Neural progenitor cell (in vitro differentiated cells): ENCODE data around the gene MYL5. TPM values are rescaled to one million over a fixed set of nuclear protein-coding genes. Genes with fewer than 3 reads are reported as not detected.

Experiments used
- DNase-seq: peaks from one replicate; pipeline ENCODE4 v3.0.0-alpha.2; 2016; ENCODE audit warnings: low spot score
- H2AFZ ChIP-seq: fragments of 200-600 bp; sonication (generic); replicated peaks from 2 replicates; pipeline ENCODE4 v1.6.1; 2016; ENCODE audit warnings: antibody characterized with exemption
- H3F3A ChIP-seq: fragments of 200-600 bp; sonication (generic); 2 replicates; pipeline ENCODE4 v1.6.1; 2016; ENCODE audit warnings: antibody characterized with exemption, low read depth
- H3K27ac ChIP-seq: fragments of 200-600 bp; sonication (generic); 2 replicates; pipeline ENCODE4 v1.5.1; 2016; ENCODE audit warnings: mild to moderate bottlenecking
- H3K27me3 ChIP-seq: fragments of 200-600 bp; sonication (generic); 2 replicates; pipeline ENCODE4 v1.6.1; 2016; ENCODE audit warnings: mild to moderate bottlenecking, moderate library complexity
- H3K36me3 ChIP-seq: fragments of 200-600 bp; sonication (generic); 2 replicates; pipeline ENCODE4 v1.5.1; 2016
- H3K4me1 ChIP-seq: fragments of 200-600 bp; sonication (generic); 2 replicates; pipeline ENCODE4 v1.6.1; 2016; ENCODE audit warnings: mixed run types
- H3K4me2 ChIP-seq: fragments of 200-600 bp; sonication (generic); 2 replicates; pipeline ENCODE4 v1.6.1; 2016
- H3K4me3 ChIP-seq: fragments of 200-600 bp; sonication (generic); 2 replicates; pipeline ENCODE4 v1.5.1; 2016
- H3K79me2 ChIP-seq: fragments of 200-600 bp; sonication (generic); 2 replicates; pipeline ENCODE4 v1.6.1; 2016; ENCODE audit warnings: low read depth
- H3K9ac ChIP-seq: fragments of 200-600 bp; sonication (generic); 2 replicates; pipeline ENCODE4 v1.6.1; 2016
- H3K9me3 ChIP-seq: fragments of 200-600 bp; sonication (generic); 2 replicates; pipeline ENCODE4 v1.5.1; 2016; ENCODE audit warnings: low read depth
- H4K20me1 ChIP-seq: fragments of 200-600 bp; sonication (generic); 2 replicates; pipeline ENCODE4 v1.6.1; 2016; ENCODE audit warnings: low read depth
- H3K27ac Mint-ChIP-seq: 3 replicates; pipeline ENCODE4 v1.8.0; 2021; ENCODE audit warnings: mixed read lengths
- H3K27me3 Mint-ChIP-seq: 2 replicates; pipeline ENCODE4 v1.8.0; 2022; ENCODE audit warnings: low read depth, mild to moderate bottlenecking, inconsistent platforms, moderate library complexity, mixed read lengths; ENCODE audit not compliant: insufficient read depth
- H3K36me3 Mint-ChIP-seq: 3 replicates; pipeline ENCODE4 v1.8.0; 2021; ENCODE audit warnings: mixed read lengths
- H3K4me1 Mint-ChIP-seq: 3 replicates; pipeline ENCODE4 v1.8.0; 2021; ENCODE audit warnings: mixed read lengths
- H3K4me3 Mint-ChIP-seq: 3 replicates; pipeline ENCODE4 v1.8.0; 2021; ENCODE audit warnings: mild to moderate bottlenecking, moderate library complexity, mixed read lengths
- H3K9me3 Mint-ChIP-seq: 3 replicates; pipeline ENCODE4 v1.8.0; 2020; ENCODE audit warnings: mixed read lengths
- CTCF ChIP-seq: fragments of 200-600 bp; sonication (generic); IDR thresholded peaks from 2 replicates; pipeline ENCODE4 v1.5.1; 2017; ENCODE audit warnings: antibody characterized with exemption, mild to moderate bottlenecking
- EZH2 ChIP-seq: fragments of 200-600 bp; sonication (generic); IDR thresholded peaks from 2 replicates; pipeline ENCODE4 v1.6.1; 2017; ENCODE audit warnings: antibody characterized with exemption, mild to moderate bottlenecking, moderate library complexity
- EZH2phosphoT487 ChIP-seq: fragments of 200-600 bp; sonication (generic); IDR thresholded peaks from 2 replicates; pipeline ENCODE4 v1.6.1; 2017; ENCODE audit warnings: antibody characterized with exemption
- total RNA-seq: library from RNA; depleted of rRNA; stranded (reverse); fragments of >200 nt; gene quantifications from 2 replicates; pipeline ENCODE4 v1.2.3, GENCODE V29; 2015; ENCODE audit warnings: low replicate concordance

The MYL5 gene
- total RNA-seq, 1 donor from 2014 or later, result 0.21 TPM

- no peaks in the 10 kb centered on the region for H3K9me3 Mint-ChIP-seq
- no peak for TF ChIP-seq EZH2phosphoT487
- TF ChIP-seq EZH2, result no peak
- TF ChIP-seq CTCF, result no peak
Observed at GRCh38 chr4:679104-679481, 4.8 kb downstream of the MYL5 start.

GRCh38 chr4:679629-680028 lies 5.3 kb downstream of the MYL5 start:
- H3K4me1 ChIP-seq, result peaks cover 8% of the 10 kb centered on the region
- no peaks in the 10 kb centered on the region for H3K79me2 ChIP-seq
- H3K27me3 Mint-ChIP-seq, result peaks cover 2% of the 10 kb centered on the region
- peaks cover 4% of the 10 kb centered on the region for H3F3A ChIP-seq
- no peaks in the 10 kb centered on the region for H3K9me3 Mint-ChIP-seq
- H3K4me1 Mint-ChIP-seq, result peaks cover 3% of the 10 kb centered on the region
- H3K4me2 ChIP-seq, result no peak overlapping the region
- H4K20me1 ChIP-seq, result no peaks in the 10 kb centered on the region
- TF ChIP-seq CTCF, result no peak
- no peak for TF ChIP-seq EZH2phosphoT487
- TF ChIP-seq EZH2, result no peak
- no peak overlapping the region for H3K9ac ChIP-seq
- H2AFZ ChIP-seq, result no peak overlapping the region
- H3K4me3 ChIP-seq, result no peak overlapping the region
- H3K4me3 Mint-ChIP-seq, result peak overlapping the region; percentile 72
- H3K9me3 ChIP-seq, result no peaks in the 10 kb centered on the region
- no peak for DNase-seq
- no peak overlapping the region for H3K27ac ChIP-seq
- no peaks in the 10 kb centered on the region for H3K36me3 Mint-ChIP-seq
- no peaks in the 10 kb centered on the region for H3K36me3 ChIP-seq
- peaks cover 10% of the 10 kb centered on the region for H3K27me3 ChIP-seq
- H3K27ac Mint-ChIP-seq, result no peak overlapping the region

More at GRCh38 chr4:679104-679481, 4.8 kb downstream of the MYL5 start:
- no peak for DNase-seq
- Mint-ChIP-seq H3K27me3 (peaks cover 2% of the 10 kb centered on the region), H3K4me1 (peaks cover 3% of the 10 kb centered on the region), H3K36me3 (no peaks in the 10 kb centered on the region), H3K4me3 (no peak overlapping the region), H3K27ac (no peak overlapping the region)
- Histone ChIP-seq H3K36me3 (no peaks in the 10 kb centered on the region), H3K9me3 (no peaks in the 10 kb centered on the region), H3K79me2 (no peaks in the 10 kb centered on the region), H3K27me3 (peaks cover 10% of the 10 kb centered on the region), H4K20me1 (no peaks in the 10 kb centered on the region), H3K9ac (no peak overlapping the region), H2AFZ (no peak overlapping the region), H3F3A (peaks cover 4% of the 10 kb centered on the region), H3K4me1 (peaks cover 8% of the 10 kb centered on the region), H3K27ac (no peak overlapping the region), H3K4me3 (no peak overlapping the region), H3K4me2 (no peak overlapping the region)

GRCh38 chr4:680091-680490 lies 5.7 kb downstream of the MYL5 start:
- no peak overlapping the region for H3K27ac ChIP-seq

More at GRCh38 chr4:680091-680490, 5.7 kb downstream of the MYL5 start:
- Mint-ChIP-seq H3K4me1 (peaks cover 4% of the 10 kb centered on the region), H3K27me3 (peaks cover 4% of the 10 kb centered on the region), H3K4me3 (peak overlapping the region; percentile 72), H3K27ac (no peak overlapping the region), H3K9me3 (peaks cover 1% of the 10 kb centered on the region), H3K36me3 (no peaks in the 10 kb centered on the region)
- Histone ChIP-seq H3K36me3 (no peaks in the 10 kb centered on the region), H4K20me1 (no peaks in the 10 kb centered on the region), H3F3A (peaks cover 4% of the 10 kb centered on the region), H3K4me2 (peak overlapping the region; percentile 99), H2AFZ (no peak overlapping the region), H3K9me3 (no peaks in the 10 kb centered on the region), H3K4me3 (no peak overlapping the region), H3K4me1 (peaks cover 8% of the 10 kb centered on the region), H3K79me2 (no peaks in the 10 kb centered on the region), H3K27me3 (peaks cover 10% of the 10 kb centered on the region), H3K9ac (no peak overlapping the region)
- DNase-seq, result no peak
- TF ChIP-seq EZH2 (no peak), CTCF (no peak), EZH2phosphoT487 (no peak)
